ENCODE data around the gene AMIGO3.
"Not testable (repeated sequence)": the region's sequence is repeated elsewhere in the genome, so short reads cannot be mapped to it uniquely, and the experiment has no call there.

Gene AMIGO3

DNA sequence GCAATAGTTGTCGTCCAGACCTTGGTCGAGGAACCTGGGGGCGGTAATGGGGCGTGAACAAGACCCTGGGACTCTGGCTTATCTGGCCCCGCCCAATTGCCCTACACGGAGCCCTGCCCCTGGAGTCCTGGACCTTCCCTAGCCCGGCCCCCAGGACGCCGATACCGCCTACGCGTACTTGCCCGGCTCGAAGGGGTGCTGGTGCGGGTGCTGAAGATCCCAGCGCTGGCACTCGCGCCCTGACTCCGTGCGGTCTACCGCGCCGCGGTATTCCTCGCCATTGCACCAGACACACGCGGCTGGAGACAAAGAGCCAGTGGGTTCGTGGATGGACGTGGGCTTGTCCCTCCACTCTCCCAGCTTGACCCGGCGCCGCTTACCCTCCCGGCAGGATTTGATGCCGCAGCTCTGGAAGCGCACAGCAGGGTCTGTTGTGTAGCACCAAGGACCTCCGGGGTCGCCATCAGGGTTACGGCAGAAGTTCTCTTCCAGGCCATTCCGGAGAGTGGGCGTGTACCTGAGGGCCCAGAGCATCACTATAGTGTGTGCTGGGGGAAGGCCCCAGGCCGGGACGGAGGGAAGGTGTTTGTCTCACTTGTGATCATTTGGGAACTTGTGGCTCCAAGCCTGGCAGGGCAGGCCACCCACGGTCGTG, 32.6 kb downstream of the AMIGO3 start:
- not testable (repeated sequence) for FAIRE-seq

DNA sequence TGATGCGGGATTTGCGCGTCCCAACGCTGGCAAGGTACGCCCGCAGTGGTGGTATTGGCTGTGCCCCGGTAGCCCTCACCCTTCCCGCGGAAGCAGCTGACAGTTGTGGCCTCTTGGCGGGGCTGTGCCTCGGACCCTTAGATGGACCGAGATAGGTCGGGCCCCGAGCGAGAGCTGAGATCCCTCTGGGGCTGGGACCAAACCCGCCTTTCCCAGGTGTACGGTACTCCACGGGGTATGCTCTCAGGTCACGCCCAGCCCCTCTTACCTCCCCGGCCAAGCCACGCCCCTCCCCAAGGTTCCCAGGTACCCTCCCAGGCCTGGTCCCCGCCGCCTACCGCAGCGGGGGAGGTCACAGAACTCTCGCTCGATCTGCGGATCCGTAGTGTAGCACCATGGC, 33.1 kb downstream of the AMIGO3 start:
- FAIRE-seq, result not testable (repeated sequence)

DNA sequence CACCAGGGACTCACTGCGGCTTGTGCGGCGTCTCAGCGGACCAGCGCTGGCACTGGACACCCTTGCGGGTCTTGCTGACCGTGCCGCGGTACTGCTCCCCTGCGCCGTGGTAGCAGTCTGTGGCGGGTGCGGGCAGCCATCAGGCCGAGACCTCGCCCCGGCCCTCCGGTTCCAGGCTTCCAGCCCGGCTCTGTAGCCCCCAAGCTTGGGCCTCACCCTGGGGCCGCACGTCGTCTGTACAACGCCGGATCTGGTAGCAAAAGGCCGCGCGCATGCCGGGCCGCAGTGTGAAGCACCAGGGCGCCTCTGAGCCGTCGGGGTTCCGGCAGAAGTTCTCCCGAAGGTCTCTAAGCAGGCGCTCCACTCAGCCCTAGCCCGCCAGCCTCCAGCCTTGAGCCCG, 33.6 kb downstream of the AMIGO3 start:
- not testable (repeated sequence) for FAIRE-seq

DNA sequence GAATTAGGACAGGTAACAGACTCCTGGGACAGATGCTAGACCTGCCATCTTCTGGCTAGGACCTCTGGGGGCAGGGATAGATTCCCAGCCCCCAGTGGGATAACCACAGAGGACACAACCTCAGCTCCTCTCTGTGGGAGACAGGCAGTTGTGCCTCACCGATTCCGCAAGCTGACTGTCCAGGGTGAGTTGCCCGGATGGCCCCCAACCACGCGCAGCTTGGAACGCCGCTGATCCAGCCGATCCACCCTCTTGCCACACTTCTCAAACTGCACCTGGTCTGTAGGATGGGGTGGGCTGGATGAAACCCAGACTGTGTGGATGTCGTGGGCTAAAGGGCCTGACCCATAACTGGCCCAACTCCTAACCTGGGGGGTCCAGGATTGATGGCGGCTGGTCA, 34.4 kb downstream of the AMIGO3 start:
- FAIRE-seq, result not testable (repeated sequence)

DNA sequence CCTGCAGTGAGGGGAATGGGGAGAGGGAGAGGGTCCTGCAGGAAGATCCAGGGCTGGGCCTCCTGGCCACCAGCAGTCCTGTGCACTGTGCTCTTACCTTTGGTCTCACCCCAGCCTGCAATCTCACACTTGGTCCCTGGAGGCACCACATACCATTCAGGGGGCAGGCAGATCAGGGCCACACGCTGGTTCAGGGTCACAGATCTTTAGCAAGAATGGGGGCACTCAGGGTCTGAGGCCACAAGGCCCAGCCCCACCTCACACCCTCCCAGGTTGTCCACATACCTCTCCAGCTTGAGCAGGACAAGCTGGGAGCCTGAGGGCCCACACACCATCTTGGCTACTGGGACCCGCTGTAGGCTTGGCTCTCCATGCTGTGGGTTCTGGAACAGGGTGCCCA, 35.0 kb downstream of the AMIGO3 start:
- FAIRE-seq, result not testable (repeated sequence)

DNA sequence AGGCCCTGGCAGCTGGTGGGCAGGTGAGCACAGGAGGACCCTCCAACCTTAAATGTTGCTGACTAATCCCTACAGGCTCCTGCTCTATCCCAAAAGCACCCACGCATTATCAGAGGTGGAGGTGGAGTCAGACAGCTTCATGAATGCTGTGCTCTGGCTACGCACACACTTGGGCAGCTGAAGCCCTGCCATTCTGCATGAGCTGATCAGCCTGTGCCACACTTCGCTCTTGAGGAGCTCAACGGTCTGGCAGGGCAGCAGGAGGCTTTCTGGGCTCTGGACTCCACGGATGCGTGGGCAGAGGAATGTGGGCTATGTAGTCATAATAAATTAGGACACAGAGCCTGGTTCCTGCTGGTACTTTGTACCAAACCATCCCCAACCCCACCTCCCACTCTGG, 36.3 kb downstream of the AMIGO3 start:
- no peak for FAIRE-seq

DNA sequence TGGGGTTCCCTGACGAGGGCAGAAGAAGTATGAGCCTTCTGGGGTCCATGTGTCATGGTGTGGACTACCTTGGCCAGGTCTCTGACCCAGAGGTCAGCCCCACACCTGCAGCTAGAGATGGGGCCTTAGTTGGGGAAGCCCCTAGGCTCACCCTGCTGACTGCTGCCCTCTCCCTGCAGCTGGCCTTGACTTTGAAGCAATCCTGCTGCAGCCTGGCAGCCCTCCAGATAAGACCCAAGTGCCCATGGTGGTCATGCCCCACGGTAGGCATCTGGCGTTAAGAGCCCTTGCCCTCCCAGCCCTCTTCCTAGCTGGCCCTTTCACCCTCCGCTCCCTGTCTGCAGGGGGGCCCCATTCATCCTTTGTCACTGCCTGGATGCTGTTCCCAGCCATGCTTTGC, 37.9 kb downstream of the AMIGO3 start:
- no peak for FAIRE-seq

DNA sequence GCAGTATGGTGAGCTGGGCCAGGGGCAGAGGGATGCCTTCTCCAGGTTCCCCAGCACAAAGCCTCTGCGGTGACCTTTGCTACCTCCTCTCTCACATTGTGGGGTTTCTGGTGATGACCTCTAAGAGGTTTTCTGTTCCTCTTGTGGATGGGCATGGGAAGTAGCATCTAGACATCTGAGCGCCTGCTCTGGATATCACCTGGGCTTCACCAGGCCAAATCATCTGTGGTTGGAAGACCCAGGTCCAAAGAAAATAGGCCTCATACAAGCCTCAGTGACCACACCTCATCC, 38.3 kb downstream of the AMIGO3 start:
- no peak for FAIRE-seq

DNA sequence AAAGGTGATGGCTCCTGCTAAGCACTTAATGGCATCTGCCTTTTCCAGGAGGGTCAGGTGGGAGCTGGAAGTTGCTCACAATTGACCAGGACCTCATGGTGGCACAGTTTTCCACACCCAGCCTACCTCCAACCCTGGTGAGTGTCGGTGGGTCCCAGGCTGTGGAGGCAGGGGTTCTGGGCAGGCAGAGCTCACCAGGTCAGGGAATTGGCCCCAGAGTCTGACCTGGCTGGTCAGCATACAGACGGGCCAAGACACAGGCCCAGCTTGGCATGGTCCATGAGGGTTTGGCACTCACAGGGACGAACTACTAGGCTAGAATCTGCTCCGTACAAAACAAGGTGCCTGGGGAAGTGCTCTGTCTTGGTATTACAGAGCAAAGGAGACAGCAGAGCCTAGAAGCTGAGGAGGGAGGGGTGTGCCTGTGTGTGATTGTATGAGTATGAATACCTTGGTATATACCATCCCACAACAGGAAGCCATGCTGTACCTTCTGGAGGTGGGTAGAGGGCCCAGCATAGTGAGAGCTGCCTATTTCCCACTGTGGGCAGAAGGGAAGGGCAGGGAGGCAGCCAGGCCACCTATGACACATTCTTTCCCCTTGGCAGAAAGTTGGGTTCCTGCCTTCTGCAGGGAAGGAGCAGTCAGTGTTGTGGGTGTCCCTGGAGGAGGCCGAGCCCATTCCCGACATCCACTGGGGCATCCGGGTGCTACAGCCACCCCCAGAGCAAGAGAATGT, 38.8 kb downstream of the AMIGO3 start:
- FAIRE-seq, result no peak

DNA sequence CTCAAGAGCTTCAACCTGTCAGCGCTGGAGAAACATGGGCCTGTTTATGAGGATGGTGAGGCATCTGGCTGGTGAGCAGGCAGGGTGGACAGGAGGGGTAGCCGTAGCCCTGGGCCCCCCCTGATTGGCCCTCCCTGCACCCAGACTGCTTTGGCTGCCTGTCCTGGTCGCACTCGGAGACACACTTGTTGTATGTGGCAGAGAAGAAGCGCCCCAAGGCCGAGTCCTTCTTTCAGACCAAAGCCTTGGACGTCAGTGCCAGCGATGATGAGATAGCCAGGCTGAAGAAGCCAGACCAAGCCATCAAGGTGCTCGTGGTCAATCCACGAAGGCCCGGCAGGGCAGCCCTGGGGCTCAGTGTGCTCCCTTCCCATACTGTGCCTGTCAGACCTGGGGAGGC, 43.6 kb downstream of the AMIGO3 start:
- FAIRE-seq, result no peak

DNA sequence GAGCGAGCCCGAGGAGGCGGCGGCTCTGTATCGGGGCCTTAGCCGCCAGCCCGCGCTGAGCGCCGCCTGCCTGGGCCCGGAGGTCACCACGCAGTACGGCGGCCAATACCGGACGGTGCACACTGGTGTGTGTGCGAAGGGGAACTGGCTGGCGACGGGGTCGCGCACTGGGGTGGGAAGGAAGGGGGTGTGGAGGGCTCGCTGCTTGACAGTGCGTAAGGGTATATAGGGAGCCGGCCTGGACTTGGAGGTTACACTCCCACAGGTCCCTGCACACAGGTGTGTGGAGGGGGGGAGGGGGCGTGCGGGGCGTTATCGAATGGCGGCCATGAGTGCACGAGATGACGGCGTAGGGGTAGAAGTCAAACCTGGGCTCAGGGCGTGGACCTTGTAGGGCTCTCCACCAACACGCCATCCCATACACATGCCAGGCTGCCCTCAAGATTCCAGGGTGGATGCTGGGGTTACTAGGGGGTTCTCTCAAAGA, 44.9 kb downstream of the AMIGO3 start:
- no peak for FAIRE-seq

DNA sequence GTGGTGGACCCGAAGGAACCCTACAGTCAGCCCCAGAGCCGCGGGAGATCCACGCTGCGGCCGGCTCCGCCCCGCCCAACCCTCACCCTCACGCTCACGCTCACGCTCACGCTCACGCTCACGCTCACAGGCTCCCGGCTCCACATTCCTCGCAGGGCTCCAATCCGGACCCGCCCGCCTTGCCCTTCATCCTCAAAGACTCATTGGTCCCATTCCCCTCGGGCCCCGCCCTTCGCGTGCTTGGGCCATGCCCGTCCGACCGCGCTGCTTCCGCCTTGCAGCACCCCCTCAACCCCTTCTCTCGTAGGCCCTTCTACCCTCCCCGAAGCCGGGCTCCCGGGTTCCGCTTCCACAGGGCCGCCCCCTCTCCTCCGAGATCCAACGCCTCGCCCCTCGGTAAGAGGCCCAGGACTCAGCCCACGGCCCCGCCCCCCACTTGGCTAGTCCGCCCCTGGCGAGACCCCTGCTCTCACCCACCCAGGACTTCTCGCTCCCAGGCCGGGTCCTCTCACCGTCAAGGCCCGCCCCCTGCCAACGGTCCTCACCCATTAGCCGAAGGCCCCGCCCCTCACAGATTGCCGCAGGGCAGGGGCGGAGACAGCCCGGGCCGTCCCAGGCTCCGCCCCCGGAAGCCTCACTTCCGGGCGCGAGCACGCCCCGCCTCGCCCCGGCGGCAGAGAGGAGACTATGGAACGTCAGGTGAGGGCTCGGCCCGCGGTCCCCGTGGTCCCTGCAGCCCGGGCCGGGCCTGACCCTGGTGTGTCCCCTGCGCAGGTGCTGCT, 45.6 kb downstream of the AMIGO3 start, which contains the start of gene APEH:
Gene APEH, plus strand, starts transcription at position 637 of the 782 bp plus-strand sequence. Its CDS starts 51 bp downstream, at position 688.
- FAIRE-seq, result peak; percentile 81

DNA sequence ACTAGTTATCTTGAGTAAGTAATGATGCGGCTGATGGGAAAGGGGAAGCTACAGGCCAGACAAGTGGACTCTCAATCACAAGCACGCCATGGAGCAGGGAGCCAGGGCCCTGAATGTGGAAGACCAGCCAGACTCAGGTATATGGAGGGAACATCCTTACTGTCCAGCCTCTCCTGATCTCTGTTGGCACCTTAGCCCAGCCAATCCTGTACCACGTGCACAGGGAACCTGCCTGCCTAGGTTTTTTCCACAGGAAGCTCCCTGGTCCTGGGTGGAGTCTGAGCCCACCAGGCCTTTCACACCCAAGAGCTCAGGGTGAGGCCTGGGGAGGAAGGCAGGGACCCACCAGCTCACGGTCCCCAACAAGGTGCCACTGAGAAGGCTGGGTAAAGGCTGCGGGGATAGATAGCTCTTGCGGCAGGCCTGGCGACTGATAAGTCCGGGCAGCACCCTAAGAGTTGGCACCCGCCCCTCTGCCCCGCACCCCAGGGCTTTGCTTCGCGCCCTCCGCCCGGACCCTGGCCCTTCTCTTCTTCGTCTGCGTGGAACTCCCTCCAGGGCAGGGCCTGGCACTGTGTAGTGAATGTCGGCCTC, 46.3 kb downstream of the AMIGO3 start:
- no peak for FAIRE-seq

DNA sequence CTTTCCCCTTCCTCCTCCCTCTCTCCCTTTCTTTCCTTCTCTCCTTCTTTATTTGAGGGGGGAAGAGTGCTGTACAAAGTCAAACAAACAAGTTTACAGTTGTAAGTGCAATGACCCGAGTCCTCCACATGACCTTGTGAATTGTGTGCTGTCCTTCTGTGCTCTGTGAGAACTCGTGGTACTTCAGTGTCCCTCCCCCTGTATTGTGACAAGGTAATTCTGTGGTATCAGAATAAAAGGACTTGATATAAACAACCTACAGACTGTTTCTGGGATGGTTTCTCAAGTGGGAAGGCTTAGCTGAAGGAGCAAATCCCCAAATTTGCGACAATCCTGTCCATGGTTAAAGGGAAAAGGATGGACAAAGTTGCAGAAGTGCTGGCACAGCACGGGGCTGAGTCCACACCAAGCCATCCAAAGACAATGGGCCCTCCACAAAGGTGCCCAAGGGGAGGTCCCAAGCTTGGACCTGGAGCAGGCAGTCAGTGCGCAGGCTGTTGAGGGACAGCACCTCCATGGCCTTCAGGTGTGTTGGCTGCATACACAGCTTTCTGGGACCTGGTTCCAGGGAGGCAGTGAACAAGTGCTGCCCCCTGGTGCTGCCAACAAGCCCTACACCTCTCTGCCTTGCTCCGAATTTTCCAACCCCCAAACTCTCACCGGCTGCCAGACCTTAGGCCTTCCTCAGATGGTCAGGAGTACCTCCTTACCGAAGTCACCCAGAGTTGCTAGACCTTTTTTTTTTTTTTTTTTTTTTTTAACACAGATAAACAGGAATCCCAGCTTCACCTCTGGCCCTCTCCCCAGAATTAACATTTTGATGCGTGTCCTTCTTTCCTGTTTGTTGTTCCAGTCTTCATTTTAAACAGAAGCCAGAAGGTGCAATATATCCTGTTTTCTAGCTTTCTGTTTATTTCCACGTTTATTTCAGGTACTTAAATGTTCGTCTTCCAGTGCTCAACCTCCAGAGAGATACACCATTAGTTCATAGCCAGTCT, 47.9 kb downstream of the AMIGO3 start:
- FAIRE-seq, result no peak

DNA sequence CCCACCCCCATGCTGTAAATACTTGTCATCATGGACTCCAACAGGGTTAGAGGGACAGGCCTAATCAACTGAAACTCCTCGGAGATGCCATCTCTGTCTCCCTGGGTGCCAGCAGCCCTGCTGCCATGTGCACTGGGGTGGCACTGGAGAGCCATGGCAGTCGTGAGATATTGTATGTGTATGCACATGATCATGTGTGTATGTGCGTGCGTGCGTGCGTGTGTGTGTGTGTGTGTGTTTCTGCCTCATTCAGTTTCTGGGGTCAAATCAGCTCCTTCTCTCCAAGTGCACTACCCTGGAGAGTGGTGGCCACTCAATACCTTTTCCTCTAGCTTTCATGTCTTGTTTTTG, 48.6 kb downstream of the AMIGO3 start:
- no peak for FAIRE-seq

DNA sequence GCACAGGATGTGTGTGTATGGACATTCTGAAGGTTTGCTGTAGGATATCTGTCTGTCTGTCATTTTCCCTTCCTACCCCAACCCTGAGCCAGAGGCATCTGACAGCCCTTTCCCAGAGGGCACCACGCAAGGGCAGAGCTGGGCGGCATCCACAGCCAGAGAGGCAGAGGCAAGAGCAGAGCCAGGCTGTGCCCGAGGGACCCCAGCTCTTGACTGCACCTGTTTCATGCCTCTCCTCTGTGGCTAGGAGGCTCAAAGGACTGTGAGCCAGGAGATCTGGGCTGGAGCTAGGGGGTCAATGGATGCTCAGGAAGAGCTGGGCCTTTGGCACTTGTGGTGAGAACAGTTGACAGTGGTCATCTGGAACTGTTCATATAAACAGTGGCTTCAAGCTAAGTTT, 50.1 kb downstream of the AMIGO3 start:
- FAIRE-seq, result no peak

DNA sequence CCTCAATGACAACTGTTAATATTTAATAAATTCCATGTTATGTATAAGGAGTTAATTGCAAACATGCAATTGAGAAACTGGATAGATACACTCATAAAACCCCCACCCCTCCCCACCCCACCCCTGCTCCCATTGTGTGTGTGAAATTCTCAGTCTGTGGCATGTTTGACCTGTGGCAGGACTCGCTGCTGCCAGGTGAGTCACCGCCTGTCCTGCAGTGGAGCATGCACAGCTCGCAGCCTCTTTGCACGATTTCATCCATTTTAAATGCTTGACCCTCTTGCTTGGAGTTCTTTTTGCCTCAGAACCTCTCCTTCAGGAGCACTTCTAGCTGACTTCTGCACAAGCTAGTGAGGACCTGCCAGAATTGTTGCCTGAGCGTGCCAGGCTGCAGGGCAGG, 50.6 kb downstream of the AMIGO3 start:
- no peak for FAIRE-seq

DNA sequence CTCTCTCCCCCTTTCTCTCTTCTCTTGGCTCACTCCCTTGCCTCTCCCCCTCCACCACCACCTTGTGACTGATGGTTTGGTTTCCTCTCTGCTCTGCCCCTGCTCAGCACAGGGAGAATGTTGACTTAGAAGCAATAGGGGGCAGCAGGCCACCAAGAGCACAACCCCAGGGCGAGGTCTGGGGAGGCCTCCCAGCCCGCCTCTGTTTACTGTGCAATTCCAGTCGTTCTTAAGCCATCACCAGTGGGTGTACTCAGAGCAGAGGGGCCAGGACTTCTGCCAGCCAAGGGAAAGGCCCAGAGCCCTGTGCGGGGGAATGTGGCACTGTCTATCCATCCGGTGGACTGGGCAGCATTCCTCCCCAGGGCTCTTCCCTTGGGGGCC, 51.1 kb downstream of the AMIGO3 start:
- FAIRE-seq, result no peak

DNA sequence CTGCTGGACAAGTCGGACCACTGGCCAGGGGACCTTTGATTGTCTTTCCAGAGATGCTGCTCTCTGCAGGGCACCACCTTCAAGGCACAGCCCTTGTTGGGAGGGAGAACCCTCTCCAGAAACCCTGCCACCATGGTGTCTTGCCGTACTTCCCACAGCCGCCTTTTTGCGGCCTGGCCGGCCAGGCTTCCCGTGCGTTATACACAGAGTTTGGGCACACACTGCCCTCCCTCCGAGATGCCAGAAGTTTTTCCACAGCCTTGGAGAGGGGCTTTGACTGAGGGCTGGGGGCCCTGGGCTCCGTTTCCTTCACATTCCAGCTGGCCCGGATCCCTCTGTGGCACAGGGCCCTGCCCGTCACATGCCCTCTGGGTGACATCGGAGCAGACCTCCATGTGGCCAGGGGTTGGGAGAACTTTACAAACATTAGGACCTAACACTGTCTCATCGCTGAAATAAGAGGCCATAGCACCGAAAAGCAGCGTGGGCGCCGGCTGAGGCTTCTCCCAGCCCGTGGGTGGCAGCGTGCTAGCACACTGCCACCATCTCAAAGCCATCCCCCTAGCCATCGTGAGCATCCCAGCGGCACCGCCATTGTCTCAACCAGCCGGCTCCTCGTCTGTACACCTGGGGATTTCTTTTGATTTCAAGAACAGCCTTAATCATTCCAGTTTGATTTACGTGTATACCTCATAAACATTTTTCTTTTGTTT, 51.6 kb downstream of the AMIGO3 start:
- FAIRE-seq, result no peak
